CD4-positive, alpha-beta T cell treated with Interleukin-21 for 1 hour (primary cell): Measurements from ENCODE around the gene SFMBT1.
"Not testable (repeated sequence)": the region's sequence is repeated elsewhere in the genome, so short reads cannot be mapped to it uniquely, and the experiment has no call there.

ENCODE experiments used
- DNase-seq: peaks from one replicate; pipeline ENCODE4 v3.0.0-alpha.2; 2020

SFMBT1 gene

DNA sequence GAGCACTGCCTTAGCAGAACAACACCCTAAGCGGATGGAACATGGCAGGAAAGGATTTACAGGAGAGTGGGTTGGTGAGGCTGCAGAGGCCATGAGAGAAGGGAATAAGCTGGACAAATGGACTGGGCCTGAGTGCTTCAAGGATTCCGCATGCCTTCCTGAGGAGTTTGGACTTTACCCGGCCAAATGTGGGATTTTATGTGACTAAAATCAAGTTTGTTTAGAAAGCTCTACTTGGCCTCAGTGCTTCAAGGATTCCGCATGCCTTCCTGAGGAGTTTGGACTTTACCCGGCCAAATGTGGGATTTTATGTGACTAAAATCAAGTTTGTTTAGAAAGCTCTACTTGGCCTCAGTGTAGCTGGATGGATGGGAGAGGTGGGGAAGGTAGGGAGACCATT, 10.9 kb downstream of the SFMBT1 start:
- DNase-seq = not testable (repeated sequence)

DNA sequence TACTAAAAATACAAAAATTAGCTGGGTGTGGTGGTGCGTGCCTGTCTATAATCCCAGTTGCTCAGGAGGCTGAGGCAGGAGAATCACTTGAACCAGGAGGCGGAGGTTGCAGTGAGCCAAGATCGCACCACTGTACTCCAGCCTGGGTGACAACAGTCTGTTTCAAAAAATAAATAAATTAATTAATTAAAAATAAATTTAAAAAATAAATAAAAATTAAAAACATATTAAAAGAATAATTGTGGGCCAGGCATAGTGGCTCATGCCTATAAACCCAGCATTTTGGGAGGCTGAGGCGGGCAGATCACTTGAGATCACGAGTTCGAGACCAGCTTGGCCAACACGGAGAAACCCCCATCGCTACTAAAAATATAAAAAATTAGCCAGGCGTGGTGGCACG, 11.5 kb downstream of the SFMBT1 start:
- not testable (repeated sequence) for DNase-seq

DNA sequence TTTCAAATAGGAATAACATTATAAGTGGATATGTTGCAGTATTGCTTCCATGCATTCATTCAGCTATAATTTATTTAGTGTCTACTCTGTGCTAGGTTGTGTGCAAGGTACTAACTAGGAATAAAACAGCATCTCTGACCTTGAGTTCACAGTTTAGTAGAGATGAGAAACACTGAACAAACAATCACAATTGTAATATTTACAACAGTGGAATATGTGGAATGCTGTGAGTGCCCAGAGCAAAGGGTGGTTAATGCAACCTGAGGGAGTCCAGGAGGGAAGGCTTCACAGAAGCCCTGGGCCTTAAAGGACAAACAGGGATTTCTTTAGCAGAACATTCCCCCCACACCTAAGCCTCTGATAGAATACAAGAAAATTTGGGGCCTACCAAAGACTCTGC, 13.3 kb downstream of the SFMBT1 start:
- no peak for DNase-seq

DNA sequence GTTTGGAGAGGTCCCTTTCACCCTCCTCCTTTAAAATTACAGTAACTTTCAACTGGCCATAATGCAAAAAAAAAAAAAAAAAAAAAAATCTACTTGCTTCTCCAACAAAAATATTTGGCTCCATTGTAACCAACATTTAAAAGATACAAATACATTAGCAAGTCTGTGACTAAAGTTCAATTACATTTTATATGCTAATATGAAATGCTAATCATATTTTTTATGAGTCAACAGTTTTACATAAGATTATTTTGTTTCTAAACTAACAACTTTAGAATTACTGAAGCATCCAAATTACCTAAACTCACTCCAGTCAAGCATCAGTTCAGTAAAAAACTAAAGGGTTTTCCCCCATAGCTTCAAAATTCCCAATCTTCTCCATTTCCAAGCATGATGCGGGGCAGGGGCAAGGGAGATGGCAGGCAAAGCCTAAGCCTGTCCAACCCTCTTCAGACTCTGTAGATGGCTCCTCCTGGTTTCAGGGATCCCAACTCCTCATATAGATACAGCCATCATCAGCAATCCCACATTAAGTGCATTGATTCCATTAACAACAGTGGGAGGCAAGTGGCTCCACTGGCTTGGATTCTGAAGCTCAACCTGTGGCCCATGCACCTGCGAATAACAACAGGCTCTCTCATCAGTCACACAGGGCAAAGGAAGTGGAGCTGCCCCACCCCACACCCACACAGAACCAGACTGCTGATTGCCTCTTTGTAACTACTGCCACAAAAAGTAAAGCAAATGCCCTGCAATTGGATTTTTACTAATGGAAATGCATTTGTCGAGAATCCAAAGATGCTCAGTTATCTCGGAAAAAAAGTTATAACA, 15.0 kb downstream of the SFMBT1 start:
- peak; percentile 45 for DNase-seq

DNA sequence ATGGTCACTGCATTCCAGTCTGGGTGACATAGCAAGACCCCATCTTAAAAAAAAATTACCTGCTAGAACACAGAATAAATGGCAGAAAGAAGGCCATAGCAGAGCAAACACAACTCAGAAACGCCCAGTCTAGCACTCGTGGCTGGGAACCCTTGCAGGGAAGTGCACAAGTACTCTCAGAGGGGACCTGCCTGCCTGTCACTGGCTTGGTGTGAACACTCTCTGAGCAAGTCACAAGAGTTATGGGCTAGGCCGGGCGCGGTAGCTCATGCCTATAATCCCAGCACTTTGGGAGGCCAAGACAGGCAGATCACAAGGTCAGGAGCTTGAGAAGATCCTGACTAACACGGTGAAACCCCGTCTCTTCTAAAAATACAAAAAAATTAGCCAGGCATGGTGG, 17.2 kb downstream of the SFMBT1 start:
- DNase-seq = no peak

DNA sequence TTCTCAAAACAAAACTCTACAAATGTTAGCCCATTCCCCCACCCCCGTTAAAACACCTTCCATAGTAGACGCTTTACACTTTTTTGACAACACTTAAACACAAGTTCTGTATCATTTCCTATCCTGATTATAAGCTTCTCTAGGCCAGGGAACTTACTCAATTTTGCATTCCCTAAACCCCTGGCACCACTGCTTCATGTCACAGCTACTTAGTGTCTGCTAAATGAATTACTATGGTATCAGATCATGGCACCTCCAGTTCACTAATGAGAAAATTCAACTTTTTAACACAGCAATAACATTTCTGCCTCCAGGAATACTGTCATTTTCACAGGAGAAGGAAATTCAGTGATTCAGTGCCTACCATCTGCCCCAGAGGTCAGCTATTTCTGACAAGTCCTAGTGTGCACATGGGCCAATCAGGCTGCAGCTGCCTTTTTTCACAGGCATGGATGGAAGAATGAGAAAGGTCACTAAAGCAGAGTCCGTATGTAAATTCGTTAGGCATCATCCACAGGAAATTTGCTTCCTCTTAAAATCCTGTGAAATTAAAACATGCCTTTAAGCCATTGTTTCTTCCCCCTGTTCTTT, 18.5 kb downstream of the SFMBT1 start:
- no peak for DNase-seq

DNA sequence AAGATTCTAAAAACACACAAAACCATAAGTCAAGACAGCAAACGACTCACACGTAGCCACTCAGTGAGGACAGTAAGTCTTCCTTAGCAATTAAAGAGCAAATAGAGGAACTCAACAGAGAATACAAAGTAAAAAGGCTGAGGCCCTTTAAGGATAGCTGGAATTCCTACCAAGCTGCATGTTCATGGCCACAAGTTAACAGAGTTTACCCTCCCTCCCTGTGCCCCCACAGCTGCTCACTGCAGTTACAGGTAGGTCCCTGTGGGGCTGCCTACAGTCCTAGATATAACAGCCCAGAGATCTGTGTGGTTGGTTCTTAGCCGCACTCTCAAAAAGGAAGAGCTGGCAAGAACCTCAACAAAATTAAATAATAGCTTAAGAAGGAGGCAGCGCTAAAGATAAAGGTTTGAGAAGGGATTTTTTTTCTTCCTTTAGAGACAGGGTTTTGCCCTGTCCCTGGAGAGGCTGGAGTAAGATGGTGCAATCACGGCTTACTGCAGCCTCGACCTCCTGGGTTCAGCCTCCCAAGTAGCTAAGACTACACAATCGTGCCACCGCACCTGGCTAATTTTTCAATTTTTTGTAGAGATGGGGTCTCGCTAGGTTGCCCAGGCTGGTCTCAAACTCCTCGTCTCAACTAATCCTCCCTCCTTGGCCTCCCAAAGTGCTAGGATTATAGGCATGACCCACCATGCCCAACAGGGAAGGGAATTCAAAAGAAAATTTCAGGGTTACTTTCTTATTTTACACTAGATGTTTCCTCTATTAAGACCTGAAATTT, 19.3 kb downstream of the SFMBT1 start:
- DNase-seq = no peak

DNA sequence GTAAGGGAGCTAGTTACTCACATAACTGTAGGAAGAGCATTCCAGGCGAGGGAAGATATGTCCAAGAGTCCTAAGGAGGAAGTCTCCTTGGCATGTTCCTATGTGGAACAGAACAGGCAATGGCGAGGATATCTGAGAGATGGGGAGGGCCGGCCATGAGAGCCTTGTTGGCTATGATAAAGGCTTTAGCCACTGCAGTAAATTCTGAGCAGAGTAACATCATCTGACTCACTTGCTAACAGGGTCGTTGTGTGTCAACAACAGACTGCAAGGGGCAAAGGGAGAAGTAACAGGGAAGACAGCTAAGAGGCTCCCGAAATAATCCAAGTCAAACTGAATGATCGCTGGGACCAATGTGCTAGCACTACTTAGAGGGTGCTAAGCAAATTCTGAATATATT, 21.6 kb downstream of the SFMBT1 start:
- no peak for DNase-seq

DNA sequence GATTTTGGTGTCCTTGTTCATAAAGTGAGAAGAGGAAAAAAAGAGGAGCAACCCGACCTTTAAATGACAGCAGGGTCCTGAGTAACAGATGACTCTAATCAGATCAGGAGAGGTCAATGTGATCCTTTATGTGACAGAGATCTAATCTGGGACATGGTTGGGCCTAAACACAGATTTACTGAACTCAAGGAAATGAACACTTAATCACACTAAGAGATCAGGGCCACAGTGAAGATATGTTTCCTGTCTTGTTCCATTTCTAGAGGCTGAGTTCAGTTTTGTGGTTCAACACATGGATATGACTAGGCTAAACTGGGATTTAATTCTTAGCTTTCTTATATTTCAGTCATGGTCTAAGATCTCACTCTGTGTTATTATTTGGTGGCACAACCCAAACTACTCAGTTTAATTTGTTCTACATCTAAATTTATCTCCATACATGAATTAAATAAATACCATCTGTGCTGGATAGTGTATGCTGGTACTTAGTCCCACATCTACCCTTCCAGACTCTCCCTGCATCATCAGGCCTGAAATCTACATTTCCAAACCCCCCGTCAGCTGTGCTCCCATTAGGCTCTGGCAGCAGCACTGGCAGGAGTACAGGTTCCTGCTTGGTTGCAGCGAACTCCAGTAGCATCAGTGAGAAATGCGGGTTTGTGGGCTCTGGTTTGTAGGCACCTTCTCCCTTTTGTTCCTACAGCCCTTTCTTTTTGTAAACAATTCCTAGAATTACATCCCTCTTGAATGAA, 22.6 kb downstream of the SFMBT1 start:
- no peak for DNase-seq

DNA sequence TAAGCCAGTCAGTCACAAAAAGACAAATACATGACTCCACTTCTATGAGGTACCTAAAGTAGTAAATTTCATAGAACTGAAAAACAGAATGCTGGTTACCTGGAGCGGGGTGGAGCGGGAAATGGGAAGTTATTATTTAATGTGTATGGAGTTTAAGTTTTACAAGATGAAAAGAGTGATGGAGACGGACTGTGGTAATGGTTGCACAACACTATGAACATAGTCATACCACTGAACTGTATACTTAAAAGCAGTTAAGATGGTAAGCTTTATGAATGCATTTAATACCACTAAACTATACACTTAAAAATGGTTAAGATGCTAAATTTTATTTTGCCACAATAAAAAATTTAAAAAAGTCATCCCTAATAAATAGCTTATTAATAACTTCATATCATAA, 23.2 kb downstream of the SFMBT1 start:
- no peak for DNase-seq

DNA sequence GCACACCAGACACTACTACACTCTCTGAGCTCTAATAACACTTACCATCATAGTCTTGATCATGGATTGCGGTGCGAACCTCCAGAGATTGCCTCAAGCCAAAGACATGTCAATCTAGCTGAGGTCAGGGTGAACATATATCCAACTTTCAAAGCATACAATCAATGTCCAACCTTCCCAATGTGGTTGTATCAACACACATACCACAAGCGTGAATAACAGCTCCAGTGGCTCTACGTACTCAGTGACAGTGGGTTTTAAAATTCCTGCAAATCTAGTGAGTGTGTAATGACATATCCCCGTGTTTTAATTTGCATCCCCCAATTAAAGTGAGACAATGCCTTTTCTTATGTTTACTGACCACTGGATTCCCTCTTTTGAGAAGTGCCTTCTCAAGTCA, 29.6 kb downstream of the SFMBT1 start:
- DNase-seq = no peak

DNA sequence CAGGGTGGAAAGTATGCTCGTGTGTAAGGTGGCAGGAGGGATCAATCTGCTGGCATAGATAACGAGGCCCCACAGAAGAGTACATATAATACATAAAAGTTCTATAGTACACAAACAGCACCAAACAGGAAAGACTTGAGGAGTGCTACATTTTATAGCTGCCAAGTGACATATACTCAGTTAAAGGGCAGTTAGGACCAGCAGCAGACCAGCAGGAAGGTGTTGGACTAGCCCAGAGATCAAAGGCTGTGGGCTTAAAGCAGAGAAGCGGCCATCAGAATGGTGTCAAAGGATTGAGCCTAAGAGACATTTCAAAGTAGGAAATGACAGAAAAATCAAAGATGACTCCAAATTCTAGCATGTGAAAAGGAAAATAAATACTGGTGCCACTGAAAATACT, 34.5 kb downstream of the SFMBT1 start:
- no peak for DNase-seq

DNA sequence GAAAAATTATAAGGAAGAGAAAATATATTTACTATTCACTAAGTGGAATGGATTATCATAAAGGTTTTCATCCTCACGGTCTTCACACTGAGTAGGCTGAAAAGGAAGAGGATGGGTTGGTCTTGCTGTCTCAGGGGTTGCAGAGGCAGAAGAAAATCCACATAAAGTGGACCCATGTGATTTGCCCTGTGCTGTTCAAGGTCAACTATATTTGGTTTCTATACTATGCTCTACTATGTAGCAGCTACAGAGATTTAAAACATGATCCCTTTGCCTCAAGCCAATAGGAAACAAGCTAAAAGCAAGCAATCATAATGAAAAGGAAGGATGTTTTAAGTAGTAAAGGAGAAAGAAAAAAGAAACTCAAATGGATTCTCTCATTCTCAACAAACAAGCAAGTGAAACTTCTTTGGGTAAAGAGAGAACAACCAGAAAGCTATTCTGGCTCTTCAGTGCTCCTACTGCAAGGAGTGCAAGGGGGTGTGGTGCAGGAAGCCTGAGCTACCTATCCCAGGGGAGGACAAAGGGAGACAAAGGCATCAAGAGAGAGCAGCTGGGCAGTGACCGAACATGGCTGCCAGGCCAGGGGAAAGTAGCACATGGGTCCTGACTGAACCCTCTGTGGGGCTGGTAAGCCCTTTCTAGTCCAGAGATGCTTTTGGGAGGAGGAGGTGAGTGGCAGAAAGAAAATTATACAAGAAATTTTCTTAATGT, 35.9 kb downstream of the SFMBT1 start:
- DNase-seq = no peak

DNA sequence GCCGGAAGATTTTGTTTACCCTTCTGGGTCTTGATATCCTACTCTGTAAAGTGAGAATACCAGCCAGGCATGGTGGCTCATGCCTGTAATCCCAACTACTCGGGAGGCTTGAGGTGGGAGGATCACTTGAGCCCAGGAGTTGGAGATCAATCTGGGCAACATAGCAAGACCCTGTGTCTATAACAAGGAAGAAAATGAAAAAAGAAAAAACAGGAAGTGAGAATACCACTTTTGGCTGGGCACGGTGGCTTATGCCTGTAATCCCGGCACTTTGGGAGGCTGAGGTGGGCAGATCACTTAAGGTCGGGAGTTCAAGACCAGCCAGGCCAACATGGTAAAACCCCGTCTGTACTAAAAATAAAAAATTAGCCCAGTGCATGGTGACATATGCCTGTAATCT, 36.9 kb downstream of the SFMBT1 start:
- DNase-seq = no peak

DNA sequence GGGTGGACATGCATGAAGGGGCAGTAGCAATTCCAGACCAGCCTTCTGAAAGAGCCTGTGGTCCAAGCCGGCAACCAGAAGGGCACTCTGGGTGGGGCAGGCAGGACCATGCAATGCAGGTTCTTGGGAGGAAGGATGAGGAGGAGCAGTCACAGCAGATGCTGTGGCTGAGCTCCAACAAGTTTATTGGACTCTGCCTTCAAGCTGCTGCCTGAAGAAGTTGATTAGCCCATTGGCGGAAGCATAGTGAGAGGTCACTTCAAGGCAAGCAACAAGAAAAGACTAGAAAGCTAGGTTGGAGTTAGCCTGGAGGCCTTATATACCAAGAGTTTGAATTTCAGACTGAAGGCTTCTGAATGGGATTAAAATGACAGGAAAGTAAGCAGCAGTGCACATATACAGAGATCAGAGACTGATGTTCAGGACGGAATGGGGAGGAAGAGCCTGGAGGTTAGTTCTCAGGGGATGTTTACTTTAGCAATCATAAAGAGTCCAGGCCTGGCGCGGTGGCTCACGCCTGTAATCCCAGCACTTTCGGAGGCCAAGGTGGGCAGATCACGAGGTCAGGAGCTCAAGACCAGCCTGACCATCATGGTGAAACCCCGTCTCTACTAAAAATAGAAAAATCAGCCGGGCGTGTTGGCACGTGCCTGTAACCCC, 39.9 kb downstream of the SFMBT1 start:
- DNase-seq = no peak

DNA sequence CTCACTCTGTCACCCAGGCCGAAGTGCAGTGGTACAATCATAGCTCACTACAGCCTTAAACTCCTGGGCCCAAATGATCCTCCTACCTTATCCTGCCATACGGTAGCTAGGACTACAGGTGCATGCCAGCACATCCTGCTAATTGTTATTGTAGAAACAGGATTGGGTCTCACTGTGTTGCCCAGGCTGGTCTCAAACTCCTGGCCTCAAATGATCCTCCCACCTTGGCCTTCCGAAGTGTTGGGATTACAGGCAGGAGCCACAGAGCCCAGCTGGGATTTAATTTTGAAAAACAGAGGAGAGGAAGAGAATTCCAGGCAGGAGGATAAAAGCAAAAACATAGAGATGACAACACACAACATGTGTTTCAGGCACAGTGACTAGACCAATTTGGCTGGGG, 40.5 kb downstream of the SFMBT1 start:
- DNase-seq = no peak

DNA sequence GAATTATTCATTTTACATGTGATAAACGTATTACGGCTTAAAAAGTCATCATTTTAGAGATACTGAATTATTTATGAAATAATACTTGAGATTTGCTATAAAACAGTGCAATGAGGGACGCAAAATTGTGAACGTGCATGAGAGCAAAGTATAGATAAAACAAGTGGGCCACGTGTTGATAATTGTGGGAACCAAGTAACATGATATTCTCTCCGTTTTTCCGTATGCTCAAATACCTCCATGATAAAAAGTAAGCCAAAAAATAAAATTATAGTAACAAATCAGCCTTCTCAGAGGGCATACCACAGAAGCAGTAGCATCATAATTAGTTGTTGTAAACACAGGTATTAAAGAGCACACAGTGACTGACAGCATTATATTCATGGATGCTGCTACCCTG, 42.6 kb downstream of the SFMBT1 start:
- no peak for DNase-seq

DNA sequence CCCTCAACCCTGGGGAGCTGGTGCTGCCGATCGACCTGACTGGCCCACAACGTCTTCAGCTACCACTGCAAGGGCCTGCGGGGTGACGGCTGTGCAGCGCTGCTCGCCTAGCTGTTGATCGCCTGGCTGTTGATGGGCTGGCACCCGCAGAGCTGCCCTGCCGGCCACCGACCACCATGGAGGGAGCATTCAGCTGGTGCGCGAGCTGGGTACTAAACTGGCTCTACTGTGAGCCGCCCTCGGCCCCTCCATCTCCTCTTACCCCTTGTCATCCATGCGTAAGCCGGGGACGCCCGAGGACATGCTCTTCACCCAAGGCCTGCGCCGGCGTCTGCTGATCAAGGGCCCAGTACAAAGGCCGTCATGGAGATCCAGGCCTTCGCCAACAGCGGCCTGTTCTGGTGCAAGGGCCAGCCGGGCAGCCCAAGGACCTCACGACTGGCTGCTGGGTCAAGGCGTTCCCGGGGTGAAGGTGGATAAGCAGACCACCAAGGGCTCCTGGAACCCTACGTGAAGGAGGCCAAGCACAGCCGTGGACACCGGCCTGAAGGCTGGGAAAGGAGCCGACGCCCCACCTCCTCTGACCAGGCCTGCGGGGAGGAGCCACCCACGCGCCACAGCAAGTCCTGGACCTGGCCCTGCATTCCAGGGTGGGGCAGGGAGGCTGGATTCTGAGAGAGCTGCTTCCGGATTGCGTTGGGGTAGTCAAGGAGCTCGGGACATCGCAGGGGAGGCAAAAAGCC, 46.9 kb downstream of the SFMBT1 start:
- no peak for DNase-seq

DNA sequence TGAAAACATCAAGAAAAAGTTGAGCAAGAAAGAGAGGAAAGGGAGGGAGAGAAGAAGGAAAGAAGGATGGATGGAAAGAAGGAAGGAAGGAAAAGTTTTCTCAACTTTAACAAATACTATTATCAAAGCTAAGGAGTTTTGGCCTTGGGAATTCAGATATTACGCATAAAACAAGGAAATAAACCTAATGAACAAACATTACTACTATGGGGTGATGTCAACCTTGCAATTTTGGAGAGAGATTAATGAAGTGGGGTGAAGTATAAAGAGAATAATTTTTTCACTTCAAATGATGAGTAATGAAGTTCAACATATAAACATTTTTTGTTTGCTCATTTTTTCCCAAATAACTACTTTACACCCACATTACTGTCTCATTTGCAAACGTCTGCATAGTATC, 55.2 kb downstream of the SFMBT1 start:
- DNase-seq = no peak

DNA sequence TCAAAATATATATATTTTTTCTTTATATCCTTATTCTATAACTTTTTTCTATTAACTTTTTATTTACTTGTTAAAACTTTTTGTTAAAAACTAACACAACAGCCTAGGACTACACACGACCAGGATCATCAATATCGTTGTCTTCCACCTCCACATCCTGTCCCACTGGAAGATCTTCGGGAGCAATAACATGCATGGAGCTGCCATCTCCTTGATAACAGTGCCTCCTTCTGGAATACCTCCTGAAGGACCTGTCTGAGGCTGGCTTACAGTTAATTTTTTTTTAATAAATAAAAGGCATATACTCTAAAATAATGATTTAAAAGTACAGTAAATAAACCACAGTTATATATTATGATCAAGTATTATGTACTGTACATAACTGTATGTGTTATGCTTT, 58.9 kb downstream of the SFMBT1 start:
- DNase-seq = no peak

DNA sequence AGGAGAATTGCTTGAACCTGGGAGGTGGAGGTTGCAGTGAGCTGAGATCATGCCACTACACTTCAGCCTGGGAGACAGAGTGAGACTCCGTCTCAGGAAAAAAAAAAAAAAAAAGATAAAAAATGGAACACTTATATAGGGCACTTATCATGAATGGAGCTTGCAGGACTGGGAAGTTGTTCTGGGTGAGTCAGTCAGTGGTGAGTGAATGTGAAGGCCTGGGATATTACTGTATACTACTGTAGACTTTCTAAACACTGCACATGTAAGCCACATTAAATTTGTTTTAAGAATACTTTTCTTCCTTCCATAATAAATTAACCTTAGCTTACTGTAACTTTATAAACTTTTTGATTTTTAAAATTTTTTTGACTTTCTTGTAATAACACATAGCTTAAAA, 59.8 kb downstream of the SFMBT1 start:
- DNase-seq = no peak
